Endothelial cell of umbilical vein (primary cell): Measurements from ENCODE around the gene FGFBP2. TPM values are rescaled to one million over a fixed set of nuclear protein-coding genes. Genes with fewer than 3 reads are reported as not detected.

Source experiments
- BruUV-seq: library from RNA; stranded (reverse); fragments of 400-500 nt; replicated peaks from 2 replicates; lab custom pipeline; 2021; lab: Mats Ljungman, UMichigan
- CTCF ChIA-PET: fragments of 300-600, 350-600 bp; sonication (Branson Sonifier 250); formaldehyde crosslinking; loops from one replicate; lab custom pipeline; 2021; ENCODE audit warnings: antibody characterized with exemption, inconsistent platforms; lab: Charles Lee
- POLR2A ChIA-PET: fragments of 300-600, 350-600 bp; sonication (Branson Sonifier 250); formaldehyde crosslinking; loops from one replicate; lab custom pipeline; 2021; ENCODE audit warnings: antibody characterized with exemption, inconsistent platforms; lab: Charles Lee
- DNase-seq: peaks from one replicate; pipeline ENCODE4 v3.0.0-alpha.2; 2011; ENCODE audit warnings: low read depth, low spot score
- FAIRE-seq: peaks from 2 replicates; lab custom pipeline; 2011; peaks lifted over from hg19 to GRCh38; lab: Jason Lieb, UNC
- H2AFZ ChIP-seq: 2 replicates; pipeline ENCODE4 v1.6.0; 2012; ENCODE audit warnings: low read depth, low read length, control low read depth, inconsistent platforms
- H3K27ac ChIP-seq: 2 replicates; pipeline ENCODE4 v1.5.1; 2011; ENCODE audit warnings: low read depth, mild to moderate bottlenecking, control low read depth, low read length, moderate library complexity; ENCODE audit not compliant: insufficient read depth
- H3K27me3 ChIP-seq, 2 experiments: 2 replicates each; pipeline versions ENCODE4 v1.6.0 to v1.6.1; 2011; ENCODE audit warnings: low read length in 2 of 2, mixed read lengths in 1 of 2; ENCODE audit not compliant: control insufficient read depth in 2 of 2, insufficient read depth in 2 of 2
- H3K36me3 ChIP-seq, 2 experiments: 2 replicates in 1 of 2; 3 replicates in 1 of 2; pipeline ENCODE4 v1.5.1; 2011; ENCODE audit warnings: low read length in 2 of 2, mild to moderate bottlenecking in 1 of 2, moderate library complexity in 1 of 2; ENCODE audit not compliant: control insufficient read depth in 2 of 2, insufficient read depth in 2 of 2; ENCODE audit errors: extremely low read depth in 1 of 2
- H3K4me1 ChIP-seq: 3 replicates; pipeline ENCODE4 v1.5.1; 2011; ENCODE audit warnings: mild to moderate bottlenecking, low read length; ENCODE audit not compliant: control insufficient read depth, insufficient read depth; ENCODE audit errors: extremely low read depth
- H3K4me2 ChIP-seq: 2 replicates; pipeline ENCODE4 v1.6.1; 2011; ENCODE audit warnings: low read length, control low read depth, mixed read lengths; ENCODE audit not compliant: insufficient read depth
- H3K4me3 ChIP-seq, 3 experiments: fragments of 200-600 bp in 1 of 3; sonication (generic), shearing (Covaris generic) in 1 of 3; replicated peaks in 1 of 3; 2 replicates each; pipeline ENCODE4 v1.5.1; 2011 to 2016; ENCODE audit warnings: control low read depth in 3 of 3, low read length in 3 of 3, mild to moderate bottlenecking in 2 of 3, inconsistent platforms in 1 of 3, low read depth in 1 of 3, moderate library complexity in 1 of 3; ENCODE audit not compliant: insufficient read depth in 1 of 3
- H3K79me2 ChIP-seq: 2 replicates; pipeline ENCODE4 v1.6.0; 2012; ENCODE audit warnings: low read length, inconsistent platforms; ENCODE audit not compliant: control insufficient read depth, insufficient read depth
- H3K9ac ChIP-seq: replicated peaks from 2 replicates; pipeline ENCODE3; 2011; ENCODE audit warnings: low read length, control low read depth; ENCODE audit not compliant: insufficient read depth; ENCODE audit errors: extremely low read depth
- H3K9me1 ChIP-seq: replicated peaks from 3 replicates; pipeline ENCODE4 v1.6.0; 2011; ENCODE audit warnings: mild to moderate bottlenecking, low read length; ENCODE audit not compliant: control insufficient read depth, insufficient read depth; ENCODE audit errors: extremely low read depth
- H3K9me3 ChIP-seq: replicated peaks from 2 replicates; pipeline ENCODE4 v1.5.1; 2012; ENCODE audit warnings: low read length, inconsistent platforms; ENCODE audit not compliant: control insufficient read depth, insufficient read depth
- H4K20me1 ChIP-seq: replicated peaks from 2 replicates; pipeline ENCODE3; 2011; ENCODE audit warnings: mild to moderate bottlenecking, low read length; ENCODE audit not compliant: control insufficient read depth, insufficient read depth; ENCODE audit errors: extremely low read depth
- CTCF ChIP-seq, 2 donors: IDR thresholded peaks; 1 replicate in 1 of 2; 2 replicates in 1 of 2; pipeline ENCODE4 v1.5.1; 2011; ENCODE audit warnings: low read length in 2 of 2, mild to moderate bottlenecking in 2 of 2, moderate library complexity in 2 of 2, control low read depth in 1 of 2, inconsistent platforms in 1 of 2, low read depth in 1 of 2; ENCODE audit not compliant: insufficient read depth in 1 of 2; ENCODE audit errors: extremely low read depth in 1 of 2
- EZH2 ChIP-seq: IDR thresholded peaks from 2 replicates; pipeline ENCODE4 v1.6.1; 2012; ENCODE audit warnings: borderline replicate concordance, low read depth, mild to moderate bottlenecking, moderate library complexity, low read length, inconsistent platforms; ENCODE audit not compliant: severe bottlenecking
- FOS ChIP-seq: IDR thresholded peaks from 2 replicates; pipeline ENCODE4 v1.6.1; 2011; ENCODE audit warnings: mild to moderate bottlenecking, low read length, moderate library complexity, borderline replicate concordance; ENCODE audit not compliant: insufficient read depth
- GATA2 ChIP-seq: IDR thresholded peaks from 2 replicates; pipeline ENCODE4 v1.7.0; 2011; ENCODE audit warnings: low read depth, mild to moderate bottlenecking, moderate library complexity, mixed read lengths, low read length; ENCODE audit not compliant: insufficient read length, insufficient read depth
- JUN ChIP-seq: IDR thresholded peaks from 2 replicates; pipeline ENCODE4 v1.6.1; 2011; ENCODE audit warnings: borderline replicate concordance, low read depth; ENCODE audit not compliant: insufficient read length, insufficient read depth
- MAX ChIP-seq: IDR thresholded peaks from 2 replicates; pipeline ENCODE4 v1.6.1; 2011; ENCODE audit not compliant: insufficient read depth, insufficient read length
- MYC ChIP-seq: IDR thresholded peaks from one replicate; pipeline ENCODE4 v1.6.1; 2011; ENCODE audit warnings: mild to moderate bottlenecking, low read depth, low read length
- POLR2A ChIP-seq: IDR thresholded peaks from 2 replicates; pipeline ENCODE4 v1.6.1; 2012; ENCODE audit warnings: low read depth, mild to moderate bottlenecking, control low read depth, low read length
- POLR2AphosphoS5 ChIP-seq: IDR thresholded peaks from 2 replicates; pipeline ENCODE4 v1.6.1; 2012; ENCODE audit warnings: low read depth, mild to moderate bottlenecking, control low read depth, low read length, moderate library complexity; ENCODE audit not compliant: insufficient read depth
- dilution Hi-C: fragments of 300-500 bp; cut with MboI; formaldehyde crosslinking; loops from one replicate; pipeline ENCODE4 v1.15.0; 2019; ENCODE audit warnings: low sequenced_read_pairs; ENCODE audit not compliant: extremely low pct_ligation_motif_present
- intact Hi-C: fragments of 100-400 bp; cut with micrococcal nuclease; formaldehyde crosslinking; loops from one replicate; pipeline ENCODE4 v1.10.0; 2022
- polyA plus RNA-seq, 4 experiments: library from polyadenylated mRNA; depleted of rRNA in 3 of 4; stranded (reverse) in 3 of 4; unstranded in 1 of 4; fragments of >200 nt; gene quantifications; 2 replicates each; pipeline versions ENCODE4 v1.2.1 to v1.2.3, GENCODE V29; 2011 to 2012; ENCODE audit warnings: missing spikeins in 1 of 4
- total RNA-seq: library from RNA; stranded (reverse); gene quantifications from 2 replicates; pipeline ENCODE4 v1.2.3, GENCODE V29; 2021

The FGFBP2 gene
- total and polyA plus RNA-seq, 2 donors (not counting 3 experiments of a cell fraction or from before 2014, with no cell fraction given): not detected

GRCh38 chr4:15942283-15942682 is 20.7 kb downstream of the FGFBP2 start:
- dilution Hi-C loops: no loop called here
- FAIRE-seq: no peak

GRCh38 chr4:15938640-15939039 is 24.3 kb downstream of the FGFBP2 start, which contains the start of gene FGFBP1:
TSS of gene FGFBP1 (minus strand) at chr4:15938740. CDS start at chr4:15936632, 2,108 bp downstream.
- no peak within 1 kb of the TSS for H3K4me3 ChIP-seq
- H3K4me2 ChIP-seq: no peak within 1 kb of the TSS
- no peaks in the 10 kb centered on the region for H3K36me3 ChIP-seq
- peaks cover 0 to 7% of the 10 kb centered on the region in 2 experiments for H3K27me3 ChIP-seq
- TF ChIP-seq MAX (no peak), EZH2 (no peak), JUN (no peak), FOS (no peak), CTCF (IDR thresholded peaks at IDR 0.05; ENCODE audit: extremely low read depth in 1 of 2, insufficient read depth in 1 of 2, low read depth in 1 of 2, low read length in 2 of 2) (no peak), POLR2AphosphoS5 (no peak), MYC (no peak), POLR2A (no peak), GATA2 (no peak)
- FAIRE-seq (no peak), DNase-seq (no peak)
- ChIA-PET POLR2A (no interaction called here), CTCF (interaction anchor here (1.1 to 2.1 kb wide), 2 partner anchors 17 to 56 kb away, joined by 6 to 7 read pairs; no protein-coding TSS in a partner anchor)
- H3K9ac ChIP-seq: no peak within 1 kb of the TSS
- no peaks in the 10 kb centered on the region for H4K20me1 ChIP-seq
- dilution Hi-C loops: no loop called here
- H3K9me3 ChIP-seq: no peaks in the 10 kb centered on the region
- no peak within 1 kb of the TSS for H3K27ac ChIP-seq
- H3K79me2 ChIP-seq: no peaks in the 10 kb centered on the region
- H3K9me1 ChIP-seq: no peaks in the 10 kb centered on the region
- no peaks in the 10 kb centered on the region for H3K4me1 ChIP-seq
- H2AFZ ChIP-seq: no peak within 1 kb of the TSS
- no TSS peak for BruUV-seq
- intact Hi-C loops: no loop called here

More at GRCh38 chr4:15942283-15942682, 20.7 kb downstream of the FGFBP2 start:
- ChIA-PET POLR2A (no interaction called here), CTCF (interaction anchor here (1.2 kb wide), 1 partner anchor 8 kb away, joined by 3 read pairs; no protein-coding TSS in a partner anchor)
- H2AFZ ChIP-seq: no peak overlapping the region
- no peaks in the 10 kb centered on the region for H3K9me1 ChIP-seq
- no peak overlapping the region for H3K27ac ChIP-seq
- H3K9me3 ChIP-seq: no peaks in the 10 kb centered on the region
- H3K9ac ChIP-seq: no peak overlapping the region
- peaks cover 2 to 7% of the 10 kb centered on the region in 2 experiments for H3K27me3 ChIP-seq
- no peak for TF ChIP-seq FOS
- TF ChIP-seq POLR2AphosphoS5: no peak
- no peak for TF ChIP-seq EZH2
- BruUV-seq: no TSS peak
- H3K36me3 ChIP-seq: no peaks in the 10 kb centered on the region
- DNase-seq: no peak
- intact Hi-C loops: no loop called here
- no peak overlapping the region for H3K4me3 ChIP-seq
- H3K4me1 ChIP-seq: no peaks in the 10 kb centered on the region
- no peaks in the 10 kb centered on the region for H4K20me1 ChIP-seq
- no peaks in the 10 kb centered on the region for H3K79me2 ChIP-seq
- H3K4me2 ChIP-seq: no peak overlapping the region
